DOHH2 (cell line): ENCODE results near the gene AFAP1.

Experiments
- H3F3A ChIP-seq: fragments of 200-600 bp; sonication (generic), shearing (Covaris generic); 2 replicates; pipeline ENCODE4 v1.6.0; 2016; ENCODE audit warnings: antibody characterized with exemption, mild to moderate bottlenecking; ENCODE audit not compliant: control insufficient read depth, insufficient read depth
- H3K27ac ChIP-seq: fragments of 200-600 bp; sonication (generic); 2 replicates; pipeline ENCODE4 v1.5.1; 2014; ENCODE audit warnings: low read depth, mild to moderate bottlenecking, low read length, moderate library complexity
- H3K27me3 ChIP-seq: fragments of 200-600 bp; sonication (generic); 2 replicates; pipeline ENCODE4 v1.6.1; 2014; ENCODE audit warnings: mild to moderate bottlenecking, low read length, mixed read lengths; ENCODE audit not compliant: control insufficient read depth
- H3K36me3 ChIP-seq: fragments of 200-600 bp; sonication (generic); 2 replicates; pipeline ENCODE4 v1.6.1; 2014; ENCODE audit warnings: mild to moderate bottlenecking, low read length, moderate library complexity, mixed read lengths; ENCODE audit not compliant: control insufficient read depth
- H3K4me1 ChIP-seq: fragments of 200-600 bp; sonication (generic); 2 replicates; pipeline ENCODE4 v1.6.1; 2014; ENCODE audit warnings: mild to moderate bottlenecking, low read length, mixed read lengths; ENCODE audit not compliant: control insufficient read depth
- H3K4me2 ChIP-seq: fragments of 200-600 bp; sonication (generic); 2 replicates; pipeline ENCODE4 v1.6.0; 2014; ENCODE audit warnings: mild to moderate bottlenecking, low read length, moderate library complexity
- H3K4me3 ChIP-seq: fragments of 200-600 bp; sonication (generic); 2 replicates; pipeline ENCODE4 v1.5.1; 2014; ENCODE audit warnings: mild to moderate bottlenecking, low read length, mixed read lengths
- H3K79me2 ChIP-seq: fragments of 200-600 bp; sonication (generic); 2 replicates; pipeline ENCODE4 v1.6.1; 2014; ENCODE audit warnings: mild to moderate bottlenecking, low read length, mixed read lengths; ENCODE audit not compliant: control insufficient read depth
- H3K9me2 ChIP-seq: fragments of 200-600 bp; sonication (generic); replicated peaks from 2 replicates; pipeline ENCODE4 v1.6.1; 2014; ENCODE audit warnings: mild to moderate bottlenecking, low read length, mixed read lengths; ENCODE audit not compliant: control insufficient read depth
- H3K9me3 ChIP-seq: fragments of 200-600 bp; sonication (generic); 2 replicates; pipeline ENCODE4 v1.6.1; 2014; ENCODE audit warnings: antibody characterized with exemption, low read length, mixed read lengths; ENCODE audit not compliant: control insufficient read depth, insufficient read depth
- H4K20me1 ChIP-seq: fragments of 200-600 bp; sonication (generic); 2 replicates; pipeline ENCODE4 v1.6.0; 2014; ENCODE audit warnings: low read depth, mild to moderate bottlenecking, antibody characterized with exemption, low read length, moderate library complexity; ENCODE audit not compliant: control insufficient read depth, insufficient read depth
- CTCF ChIP-seq: fragments of 200-600 bp; sonication (generic); IDR thresholded peaks from one replicate; pipeline ENCODE4 v1.5.1; 2014; ENCODE audit warnings: antibody characterized with exemption, mild to moderate bottlenecking, low read depth, low read length; ENCODE audit not compliant: poor library complexity, severe bottlenecking
- EZH2phosphoT487 ChIP-seq: fragments of 200-600 bp; sonication (generic); IDR thresholded peaks from 2 replicates; pipeline ENCODE4 v1.6.1; 2017; ENCODE audit warnings: borderline replicate concordance, mild to moderate bottlenecking, antibody characterized with exemption, low read length, moderate library complexity, mixed read lengths

The AFAP1 gene

GRCh38 chr4:7771541-7772507 is 167.8 kb downstream of the AFAP1 start:
- TF ChIP-seq EZH2phosphoT487 (no peak), CTCF (peak; percentile 17)
- Histone ChIP-seq H3K36me3 (no peaks in the 10 kb centered on the region), H3K27me3 (peaks cover 11% of the 10 kb centered on the region), H3K27ac (no peak overlapping the region; the same call in 1 of the 2 replicates), H4K20me1 (no peaks in the 10 kb centered on the region), H3K79me2 (no peaks in the 10 kb centered on the region), H3K9me2 (no peaks in the 10 kb centered on the region), H3K4me2 (peak overlapping the region; percentile 51), H3K9me3 (no peaks in the 10 kb centered on the region), H3F3A (no peaks in the 10 kb centered on the region), H3K4me1 (peaks cover 23% of the 10 kb centered on the region), H3K4me3 (0 out of 2 replicates have a peak overlapping the region, but pooled peaks have one; percentile 8)

- Histone ChIP-seq H3K4me2 (peak overlapping the region; percentile 53), H3K36me3 (no peaks in the 10 kb centered on the region)
Observed at GRCh38 chr4:7771056-7771455, 168.6 kb downstream of the AFAP1 start.

GRCh38 chr4:7770224-7771050 is 169.2 kb downstream of the AFAP1 start:
- Histone ChIP-seq H3K4me2 (peak overlapping the region; percentile 53), H3K27ac (no peak overlapping the region), H3K79me2 (no peaks in the 10 kb centered on the region), H3K9me2 (no peaks in the 10 kb centered on the region), H3K4me1 (peaks cover 23% of the 10 kb centered on the region), H3K27me3 (peaks cover 3% of the 10 kb centered on the region; the same call in 1 of the 2 replicates), H3F3A (no peaks in the 10 kb centered on the region), H3K4me3 (0 out of 2 replicates have a peak overlapping the region, but pooled peaks have one; percentile 24), H3K36me3 (no peaks in the 10 kb centered on the region), H4K20me1 (no peaks in the 10 kb centered on the region), H3K9me3 (no peaks in the 10 kb centered on the region)
- TF ChIP-seq CTCF (peak; percentile 71), EZH2phosphoT487 (no peak)

More at GRCh38 chr4:7771056-7771455, 168.6 kb downstream of the AFAP1 start:
- Histone ChIP-seq H3K79me2 (no peaks in the 10 kb centered on the region), H3K4me1 (peaks cover 23% of the 10 kb centered on the region), H3K9me3 (no peaks in the 10 kb centered on the region), H3F3A (no peaks in the 10 kb centered on the region), H3K27ac (no peak overlapping the region), H3K9me2 (no peaks in the 10 kb centered on the region), H3K4me3 (0 out of 2 replicates have a peak overlapping the region, but pooled peaks have one; percentile 24), H4K20me1 (no peaks in the 10 kb centered on the region), H3K27me3 (peaks cover 9% of the 10 kb centered on the region; the same call in 1 of the 2 replicates)
- TF ChIP-seq EZH2phosphoT487 (no peak), CTCF (no peak)
